Fibroblast of mammary gland (primary cell): ENCODE measurements around the gene CELSR2.

Experiments
- DNase-seq: peaks from one replicate; pipeline ENCODE4 v3.0.0-alpha.2; 2010; ENCODE audit warnings: low read depth
- H3K4me3 ChIP-seq: 2 replicates; pipeline ENCODE4 v1.5.1; 2011; ENCODE audit warnings: low read depth, mild to moderate bottlenecking, low read length, moderate library complexity; ENCODE audit not compliant: control insufficient read depth
- CTCF ChIP-seq: conservative IDR thresholded peaks from 2 replicates; pipeline ENCODE4 v1.5.1; 2011; ENCODE audit warnings: low read depth, low read length, inconsistent platforms; ENCODE audit not compliant: control insufficient read depth, insufficient read depth

The CELSR2 gene

GRCh38 chr1:109255097-109255651, 5.8 kb downstream of the CELSR2 start:
- no peak overlapping the region for H3K4me3 ChIP-seq
- TF ChIP-seq CTCF, result no peak
- no peak for DNase-seq

- DNase-seq, result no peak
- no peak for TF ChIP-seq CTCF
- no peak overlapping the region for H3K4me3 ChIP-seq
Observed at GRCh38 chr1:109255678-109256077, 6.3 kb downstream of the CELSR2 start.

- no peak for DNase-seq
- no peak overlapping the region for H3K4me3 ChIP-seq
- TF ChIP-seq CTCF, result no peak
Observed at GRCh38 chr1:109256085-109256484, 6.7 kb downstream of the CELSR2 start.

- no peak for DNase-seq
- no peak for TF ChIP-seq CTCF
- no peak overlapping the region for H3K4me3 ChIP-seq
Observed at GRCh38 chr1:109256971-109257681, 7.8 kb downstream of the CELSR2 start.

- H3K4me3 ChIP-seq, result no peak overlapping the region
- DNase-seq, result no peak
- TF ChIP-seq CTCF, result no peak
Observed at GRCh38 chr1:109257682-109258421, 8.5 kb downstream of the CELSR2 start.

GRCh38 chr1:109258481-109259466, 9.4 kb downstream of the CELSR2 start:
- H3K4me3 ChIP-seq, result no peak overlapping the region
- DNase-seq, result no peak
- no peak for TF ChIP-seq CTCF
